Activated CD8-positive, alpha-beta memory T cell treated with anti-CD3 and anti-CD28 coated beads, Interleukin-2, amount 50 U/mL, for 48 hours (primary cell): ENCODE results near the gene DNAH8.
"Not testable (repeated sequence)": the region's sequence is repeated elsewhere in the genome, so short reads cannot be mapped to it uniquely, and the experiment has no call there.

Experiments
- DNase-seq: peaks from one replicate; pipeline ENCODE4 v3.0.0-alpha.2; 2020

Gene DNAH8

DNA sequence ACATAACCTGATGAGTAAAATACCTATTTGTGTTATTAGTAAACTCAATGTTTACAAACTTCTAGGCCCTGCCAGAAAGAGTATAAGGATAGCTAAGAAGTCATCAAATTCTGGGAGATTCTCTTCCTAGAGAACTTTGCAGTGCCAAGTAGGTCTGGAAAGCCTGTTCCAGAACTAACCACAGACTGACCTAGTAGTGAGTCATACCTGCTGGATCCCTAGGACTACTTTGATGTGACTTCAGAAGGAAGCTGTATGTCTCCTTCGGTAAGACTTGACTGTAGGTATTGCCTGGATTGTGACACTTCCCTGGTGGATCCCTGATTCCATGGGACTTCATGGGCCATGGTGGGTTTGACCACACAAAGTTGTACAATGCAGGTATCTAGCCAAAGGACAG, 131.7 kb downstream of the DNAH8 start:
- DNase-seq: no peak

DNA sequence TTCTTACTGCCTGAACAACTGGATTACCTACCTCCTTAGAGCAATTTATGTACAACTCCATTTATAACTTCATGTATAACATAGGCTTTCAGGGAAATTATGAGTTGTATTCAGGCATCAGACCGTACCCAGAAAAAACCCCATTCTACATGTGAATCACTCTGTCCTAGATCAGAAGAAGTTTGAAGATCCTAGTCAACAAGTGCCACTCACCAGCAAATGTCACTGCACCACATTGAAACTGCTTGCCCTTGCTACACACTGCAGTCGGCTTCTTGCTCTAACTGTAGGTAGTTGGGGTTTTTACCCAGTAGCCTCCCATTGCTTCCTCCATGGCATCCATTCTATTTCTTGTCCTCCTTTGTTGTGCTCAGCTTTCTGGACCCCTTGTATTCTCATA, 132.4 kb downstream of the DNAH8 start:
- DNase-seq: no peak

DNA sequence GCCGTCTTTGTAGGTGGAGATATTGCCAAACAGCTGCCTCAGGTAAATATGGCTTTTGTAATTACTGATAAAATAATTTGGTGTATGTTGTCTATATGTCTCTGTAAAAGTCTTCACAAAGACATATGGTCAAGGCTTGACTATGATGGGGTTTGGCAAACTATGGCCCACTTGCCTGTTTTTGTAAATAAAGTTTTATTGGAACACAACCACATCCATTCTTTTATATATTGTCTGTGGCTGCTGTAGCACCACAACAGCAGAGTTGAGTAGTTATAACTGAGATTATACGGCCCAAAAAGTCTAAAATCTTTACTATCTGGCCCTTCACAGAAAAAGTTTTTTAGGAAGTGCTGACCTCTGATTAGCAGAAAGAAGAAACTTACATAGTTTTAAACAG, 133.6 kb downstream of the DNAH8 start:
- no peak for DNase-seq

DNA sequence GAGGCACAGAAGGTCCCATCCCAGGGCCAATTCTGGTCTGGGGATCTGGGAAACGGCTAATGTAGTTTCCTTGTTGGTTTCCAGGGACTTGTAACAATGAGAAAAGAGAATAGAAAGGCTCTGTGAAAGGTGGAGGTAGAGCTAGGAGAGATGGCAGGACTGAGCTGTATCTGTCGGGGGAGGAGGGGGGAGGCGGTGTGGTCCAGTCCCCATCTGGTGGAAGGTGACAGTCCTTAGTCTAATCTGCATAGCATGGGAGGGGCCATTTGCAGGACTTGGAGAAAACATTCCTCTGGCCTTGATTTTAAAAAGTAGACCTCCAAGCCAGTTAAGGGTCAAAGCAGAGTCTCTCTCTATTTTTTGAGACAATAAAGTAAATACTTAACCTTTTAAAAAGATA, 137.1 kb downstream of the DNAH8 start:
- DNase-seq: no peak

DNA sequence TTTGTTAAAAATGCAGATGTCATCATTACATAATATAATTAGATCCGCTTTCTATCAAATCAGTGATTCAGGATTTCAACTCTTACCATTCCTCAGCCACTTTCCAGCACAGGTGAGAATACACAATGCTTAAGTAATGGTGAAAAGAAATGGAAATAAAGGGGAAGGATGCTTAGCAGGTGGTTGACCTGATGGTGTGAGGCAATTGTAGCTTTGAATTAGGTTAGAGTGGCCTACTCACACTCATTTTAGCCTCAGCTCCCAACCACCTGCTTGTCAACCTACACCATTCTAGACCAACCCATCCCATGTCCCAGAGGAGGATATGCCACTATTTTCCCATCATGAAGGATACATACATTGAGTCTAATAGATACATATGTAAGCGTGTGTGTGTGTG, 138.1 kb downstream of the DNAH8 start:
- no peak for DNase-seq

DNA sequence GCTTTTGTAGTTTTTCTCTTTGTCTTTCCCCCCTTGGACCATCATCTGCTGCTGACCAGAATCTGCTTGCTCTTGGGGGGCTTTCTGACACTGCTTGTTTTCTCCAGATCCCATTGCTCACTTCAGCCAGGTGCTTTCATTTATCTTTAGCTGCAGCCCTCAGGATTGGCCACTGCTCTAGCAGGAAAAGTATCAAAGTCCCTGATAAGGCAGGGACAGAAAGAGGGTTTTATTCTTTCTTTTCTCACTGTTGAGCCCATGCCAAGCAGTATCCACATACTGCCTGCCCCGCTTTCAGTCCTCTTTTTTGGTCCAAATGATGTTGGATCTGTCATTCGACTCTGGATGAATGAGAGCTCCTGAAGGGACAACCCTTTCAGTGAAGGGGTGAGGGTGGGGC, 141.4 kb downstream of the DNAH8 start:
- no peak for DNase-seq

DNA sequence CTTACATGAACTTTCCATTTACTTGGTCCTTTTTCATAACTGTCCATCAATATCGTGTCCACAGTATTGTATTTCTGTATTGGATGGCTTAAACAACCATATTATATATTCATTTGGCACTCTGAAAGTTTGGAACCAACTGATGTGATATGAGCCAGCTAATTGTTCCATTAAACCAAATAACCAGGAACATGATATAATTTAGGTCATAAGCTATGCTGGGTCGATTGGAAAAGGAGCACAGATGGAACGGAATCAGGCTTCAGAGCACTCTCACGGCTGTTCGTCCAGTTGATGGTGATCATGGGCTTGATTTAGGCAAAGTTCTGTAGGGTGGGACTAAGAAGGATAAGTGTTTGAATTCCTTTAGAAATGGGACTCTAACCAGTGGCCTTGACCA, 142.7 kb downstream of the DNAH8 start:
- no peak for DNase-seq

DNA sequence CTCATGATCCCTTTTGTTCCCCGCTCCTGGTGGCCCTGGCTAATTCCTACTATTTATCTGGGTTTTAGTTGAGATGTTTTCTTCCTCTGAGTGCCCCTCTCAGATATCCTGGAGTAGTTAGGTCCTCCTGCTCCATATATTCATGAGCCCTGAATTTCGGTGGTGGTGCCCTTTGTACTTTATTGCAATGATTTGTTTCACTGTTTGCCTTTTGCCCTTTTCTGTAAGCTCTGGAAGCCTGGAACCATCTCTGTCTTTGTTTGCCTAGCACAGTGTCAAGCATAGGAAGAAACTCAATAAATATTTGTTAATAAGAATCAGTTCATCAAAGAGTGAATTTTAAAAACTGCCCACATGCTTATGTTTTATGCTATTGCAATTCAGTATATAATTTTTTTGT, 144.9 kb downstream of the DNAH8 start:
- DNase-seq: no peak

DNA sequence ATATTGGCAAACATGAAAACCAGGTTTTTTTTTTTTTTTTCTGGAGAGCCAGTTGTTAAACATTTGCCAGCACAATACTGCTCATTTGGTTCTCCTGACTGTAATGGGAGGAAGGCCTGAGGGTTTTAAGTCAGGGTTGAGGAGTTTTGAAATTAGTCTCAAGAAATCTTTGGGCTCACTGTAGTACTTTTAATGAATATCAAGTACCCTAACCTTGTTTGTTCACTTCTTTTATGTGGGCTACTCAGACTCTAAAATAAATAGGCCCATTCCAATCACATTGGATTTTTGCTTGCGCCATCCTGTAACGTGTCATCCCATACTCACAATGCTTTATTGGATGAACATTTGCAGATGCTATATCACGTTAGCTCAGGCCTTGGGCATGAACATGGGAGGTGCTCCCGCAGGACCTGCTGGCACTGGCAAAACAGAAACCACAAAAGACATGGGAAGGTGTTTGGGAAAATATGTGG, 146.9 kb downstream of the DNAH8 start:
- DNase-seq: no peak

DNA sequence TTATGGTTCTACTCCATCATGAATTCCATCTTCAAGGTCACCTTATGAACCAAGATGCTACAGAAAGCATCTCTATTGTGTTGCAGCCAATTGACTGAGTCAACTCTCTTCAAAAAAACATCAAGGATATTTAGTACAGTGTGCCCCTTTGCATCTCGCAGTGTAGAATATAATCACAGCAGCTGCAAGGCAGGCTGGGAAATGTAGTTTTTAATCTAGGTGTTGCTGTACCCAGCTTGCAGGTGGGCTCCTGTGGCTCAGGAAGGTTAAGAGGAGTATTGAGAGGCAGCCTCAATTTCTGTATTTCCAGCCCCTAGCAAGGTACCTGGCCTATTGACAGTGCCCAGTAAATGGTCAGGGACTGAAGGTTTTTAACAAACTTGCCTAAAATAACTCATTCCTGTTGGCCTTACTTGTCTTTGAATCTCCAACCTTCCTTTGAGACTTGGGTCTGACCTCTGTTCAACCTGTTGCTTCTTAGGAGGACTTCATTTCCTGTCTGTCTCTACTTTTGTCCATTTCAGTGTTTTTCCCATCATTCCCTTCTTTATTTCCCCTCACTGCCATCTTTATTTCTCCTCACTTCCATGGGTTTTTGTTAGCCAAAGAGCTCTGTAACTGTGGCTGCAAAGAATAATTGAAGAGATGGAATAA, 150.5 kb downstream of the DNAH8 start:
- DNase-seq: no peak

DNA sequence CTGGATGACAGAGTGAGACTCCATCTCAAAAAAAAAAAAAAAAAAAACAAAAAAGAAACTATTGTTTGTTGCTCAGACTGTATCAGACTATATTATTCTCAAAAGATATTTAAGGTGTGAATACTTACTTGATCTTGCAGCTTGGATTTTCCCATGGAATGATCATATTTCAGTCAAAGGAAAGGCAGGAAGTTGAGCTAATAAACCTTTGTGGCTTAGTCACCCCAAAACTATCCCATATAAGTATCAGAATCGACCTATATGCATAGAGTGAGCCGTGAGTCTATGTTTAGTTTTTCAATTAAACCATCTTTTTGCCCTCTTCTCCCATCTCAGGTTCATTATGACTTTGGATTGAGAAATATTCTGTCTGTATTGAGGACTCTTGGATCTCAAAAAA, 152.6 kb downstream of the DNAH8 start:
- no peak for DNase-seq

DNA sequence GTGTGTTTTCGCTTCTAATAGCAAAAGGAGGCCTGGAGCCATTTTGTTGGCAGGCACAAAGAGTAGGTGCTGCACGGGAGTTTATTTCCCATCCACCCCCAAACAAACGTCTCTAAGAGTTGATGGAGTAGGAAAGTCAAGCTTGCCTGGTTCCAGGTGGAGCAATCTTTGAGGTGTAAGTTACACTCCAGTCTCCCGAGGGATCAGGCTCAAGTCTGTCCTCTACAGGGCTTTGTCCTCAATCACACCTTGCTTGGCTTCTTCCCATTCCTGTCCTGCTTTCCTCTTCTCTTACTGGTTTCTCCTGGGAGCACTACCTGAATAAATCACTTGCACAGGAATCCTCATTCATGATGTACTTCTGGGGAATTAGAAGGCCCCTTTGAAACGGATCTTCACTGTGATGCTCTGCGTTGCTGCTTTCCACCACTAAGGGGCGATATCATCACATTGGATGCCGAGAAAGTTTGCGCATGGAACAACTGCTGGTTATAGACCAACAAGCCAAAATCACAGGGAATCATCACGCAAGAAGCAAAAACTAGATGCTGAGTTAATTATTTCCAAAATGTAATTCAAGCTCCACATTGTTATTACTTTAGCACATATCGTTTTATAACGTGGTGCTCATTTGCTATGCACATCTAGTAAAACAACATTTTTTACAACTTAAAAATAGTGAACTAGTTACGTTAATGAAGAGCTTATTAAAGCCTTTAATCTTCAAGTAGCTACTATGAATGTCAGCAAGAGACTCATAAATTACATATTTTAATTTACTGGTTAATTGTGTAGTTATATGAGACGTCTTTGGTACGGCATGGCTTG, 156.8 kb downstream of the DNAH8 start:
- DNase-seq: peak; percentile 71

DNA sequence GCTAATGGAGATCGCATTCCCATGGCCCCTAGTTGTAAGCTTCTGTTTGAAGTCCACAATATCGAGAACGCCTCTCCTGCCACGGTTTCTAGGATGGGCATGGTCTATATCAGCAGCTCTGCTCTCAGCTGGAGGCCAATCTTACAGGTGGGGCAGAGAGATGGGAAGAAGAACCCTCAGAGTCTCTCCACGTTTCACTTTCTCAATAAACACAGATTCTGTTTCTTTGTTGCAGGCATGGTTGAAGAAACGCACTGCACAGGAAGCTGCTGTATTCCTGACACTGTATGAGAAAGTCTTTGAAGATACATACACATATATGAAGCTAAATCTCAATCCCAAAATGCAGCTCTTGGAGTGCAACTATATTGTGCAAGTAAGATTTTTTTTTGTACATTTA, 157.9 kb downstream of the DNAH8 start:
- DNase-seq: no peak

DNA sequence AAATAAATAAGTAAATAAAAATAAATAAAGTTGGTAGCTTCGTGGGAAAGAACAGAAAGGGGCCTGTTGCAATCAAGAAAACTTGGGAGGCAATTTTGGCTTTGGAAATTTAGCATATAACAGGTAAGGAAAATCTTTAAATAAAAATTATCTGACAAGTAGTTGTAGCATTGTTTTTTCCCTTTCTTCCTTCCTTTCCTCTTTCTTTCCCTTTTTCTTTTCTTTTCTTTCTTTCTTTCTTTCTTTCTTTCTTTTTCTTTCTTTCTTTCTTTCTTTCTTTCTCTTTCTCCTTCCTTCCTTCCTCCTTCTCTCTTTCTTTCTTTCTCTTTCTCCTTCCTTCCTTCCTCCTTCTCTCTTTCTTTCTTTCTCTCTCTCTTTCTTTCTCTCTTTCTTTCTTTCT, 158.7 kb downstream of the DNAH8 start:
- DNase-seq: not testable (repeated sequence)

DNA sequence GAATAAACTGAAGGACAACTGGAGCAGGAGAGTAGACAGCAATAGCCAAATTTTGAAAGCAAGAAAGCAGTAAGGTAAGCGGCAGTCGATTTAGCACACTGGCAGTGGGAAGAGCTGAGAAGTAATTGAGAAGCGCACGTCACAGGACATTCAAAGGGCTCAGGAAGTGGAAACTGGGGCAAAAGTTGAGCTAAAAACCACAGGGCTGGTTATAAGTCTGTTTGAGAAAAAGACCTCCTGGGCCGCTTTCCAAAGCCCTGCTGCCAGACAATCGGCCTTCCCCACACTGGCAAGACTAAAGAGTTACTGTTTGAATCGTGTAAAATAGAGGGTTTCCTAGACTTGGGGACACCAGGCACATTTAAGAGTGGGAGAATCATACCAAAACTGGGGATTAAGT, 161.4 kb downstream of the DNAH8 start:
- DNase-seq: no peak

DNA sequence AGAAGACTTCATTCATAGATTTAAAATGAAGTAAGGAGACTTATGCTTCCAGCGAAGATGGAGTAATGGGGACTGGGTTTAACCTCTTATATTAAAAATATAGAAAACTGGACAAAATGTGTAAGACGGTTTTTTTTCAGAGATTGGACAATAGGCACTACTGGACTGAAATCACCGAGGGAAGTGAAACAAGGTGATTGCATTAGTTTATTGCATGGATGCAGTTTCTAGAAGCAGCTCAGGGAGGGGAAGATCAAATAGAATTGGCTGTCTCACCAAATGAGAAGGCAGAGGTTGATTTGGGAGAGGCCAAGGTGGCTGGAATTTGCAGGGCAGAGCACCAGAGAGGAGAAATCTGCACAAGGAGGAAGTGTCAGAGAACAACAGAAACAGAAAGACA, 162.6 kb downstream of the DNAH8 start:
- DNase-seq: no peak

DNA sequence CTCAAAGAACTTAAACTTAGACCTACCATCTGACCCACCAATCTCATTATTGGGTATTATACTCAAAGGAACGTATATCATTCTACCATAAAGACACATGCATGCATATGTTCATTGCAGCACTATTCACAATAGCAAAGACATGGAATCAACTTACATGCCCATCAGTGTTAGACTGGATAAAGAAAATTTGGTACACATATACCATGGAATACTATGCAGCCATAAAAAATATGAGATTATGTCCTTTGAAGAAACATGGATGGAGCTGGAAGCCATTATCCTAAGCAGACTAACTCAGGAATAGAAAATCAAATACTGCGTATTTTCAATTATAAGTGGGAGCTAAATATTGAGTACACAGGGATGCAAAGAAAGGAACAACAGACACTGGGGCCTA, 167.0 kb downstream of the DNAH8 start:
- no peak for DNase-seq

DNA sequence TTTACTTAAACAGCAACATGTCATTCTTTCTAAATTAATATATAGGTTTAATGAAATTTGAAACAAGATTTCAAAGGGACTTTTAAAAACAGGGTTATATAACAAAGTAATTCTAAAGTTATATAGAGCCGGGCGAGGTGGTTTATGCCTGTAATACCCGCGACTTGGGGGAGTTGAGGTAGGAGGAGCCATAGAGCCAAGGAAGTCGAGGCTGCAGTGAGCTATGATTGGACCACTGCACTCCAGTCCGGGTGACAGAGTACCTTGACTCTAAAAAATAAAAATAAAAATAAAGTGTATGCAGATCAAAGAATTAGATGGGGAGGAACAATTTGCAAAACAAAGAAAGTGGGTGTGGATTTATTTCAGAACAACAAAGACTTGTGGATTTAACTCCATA, 182.4 kb downstream of the DNAH8 start:
- no peak for DNase-seq

DNA sequence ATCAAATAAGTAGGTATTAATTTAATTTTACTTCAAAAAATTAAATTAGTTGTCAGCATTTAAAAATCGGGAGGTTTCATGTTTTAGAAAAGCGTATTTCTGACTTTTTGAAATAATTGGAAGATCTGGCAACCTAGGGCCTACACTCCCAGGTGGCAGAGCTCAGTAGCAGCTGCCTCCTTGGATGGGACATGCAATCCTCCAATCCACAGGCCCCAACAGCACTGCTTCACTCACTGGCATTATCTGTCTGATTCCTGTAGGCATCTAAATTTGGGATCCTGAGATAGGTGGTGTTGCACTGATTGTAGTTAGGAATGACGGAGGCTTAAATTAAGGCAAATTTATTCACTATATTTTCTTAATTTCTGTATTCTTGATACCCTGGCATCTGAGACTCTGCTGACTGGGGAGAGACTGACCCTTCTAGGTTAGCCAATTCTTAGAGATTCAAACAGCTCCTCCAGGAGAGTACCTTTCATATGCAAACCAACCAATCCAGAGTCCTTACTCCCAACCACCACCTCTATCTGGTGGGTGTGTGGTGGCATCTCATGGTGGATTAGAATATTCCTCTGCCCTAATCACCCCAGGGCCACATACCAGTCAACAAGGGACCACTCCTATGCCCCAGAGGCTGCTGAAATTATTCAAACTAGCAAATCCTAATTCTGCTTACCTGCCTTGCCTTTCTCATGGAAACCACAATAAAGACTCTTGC, 186.9 kb downstream of the DNAH8 start:
- no peak for DNase-seq

DNA sequence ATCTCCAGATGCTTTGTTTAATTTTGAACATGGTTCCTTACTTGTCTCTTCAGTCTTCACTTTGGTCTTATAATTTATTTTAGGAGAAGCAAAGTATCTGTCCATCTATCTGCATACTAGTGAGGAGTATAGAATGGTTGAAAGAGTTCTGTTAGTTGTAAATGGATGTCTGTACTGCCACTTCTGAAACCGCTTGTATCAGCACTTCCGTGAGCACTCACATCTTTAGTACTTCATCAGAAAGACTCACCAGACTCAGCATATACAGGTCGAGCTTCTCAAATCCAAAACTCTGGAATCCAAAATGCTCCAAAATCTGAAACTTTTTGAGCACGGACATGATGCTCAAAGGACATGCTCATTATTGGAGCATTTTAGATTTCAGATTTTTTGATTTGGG, 191.5 kb downstream of the DNAH8 start:
- DNase-seq: no peak

DNA sequence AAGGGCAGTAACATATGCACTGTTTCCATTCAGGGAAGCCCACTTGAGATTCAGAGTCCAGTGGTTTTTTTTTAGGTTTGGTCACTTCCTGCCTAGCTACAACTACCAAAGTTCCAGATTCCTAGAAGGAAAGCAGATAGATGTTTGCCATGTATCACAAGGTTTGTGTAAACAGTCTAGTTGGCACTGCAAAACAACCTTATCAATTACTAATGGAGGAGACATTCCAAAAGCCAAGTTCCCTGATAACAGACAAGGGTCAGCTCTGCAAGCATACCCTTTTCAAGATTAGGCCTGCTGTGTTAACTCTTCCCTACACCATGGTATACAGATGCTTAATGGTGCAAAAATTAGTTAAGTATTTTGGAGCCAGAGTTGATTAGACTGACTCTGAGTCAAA, 192.2 kb downstream of the DNAH8 start:
- DNase-seq: no peak

DNA sequence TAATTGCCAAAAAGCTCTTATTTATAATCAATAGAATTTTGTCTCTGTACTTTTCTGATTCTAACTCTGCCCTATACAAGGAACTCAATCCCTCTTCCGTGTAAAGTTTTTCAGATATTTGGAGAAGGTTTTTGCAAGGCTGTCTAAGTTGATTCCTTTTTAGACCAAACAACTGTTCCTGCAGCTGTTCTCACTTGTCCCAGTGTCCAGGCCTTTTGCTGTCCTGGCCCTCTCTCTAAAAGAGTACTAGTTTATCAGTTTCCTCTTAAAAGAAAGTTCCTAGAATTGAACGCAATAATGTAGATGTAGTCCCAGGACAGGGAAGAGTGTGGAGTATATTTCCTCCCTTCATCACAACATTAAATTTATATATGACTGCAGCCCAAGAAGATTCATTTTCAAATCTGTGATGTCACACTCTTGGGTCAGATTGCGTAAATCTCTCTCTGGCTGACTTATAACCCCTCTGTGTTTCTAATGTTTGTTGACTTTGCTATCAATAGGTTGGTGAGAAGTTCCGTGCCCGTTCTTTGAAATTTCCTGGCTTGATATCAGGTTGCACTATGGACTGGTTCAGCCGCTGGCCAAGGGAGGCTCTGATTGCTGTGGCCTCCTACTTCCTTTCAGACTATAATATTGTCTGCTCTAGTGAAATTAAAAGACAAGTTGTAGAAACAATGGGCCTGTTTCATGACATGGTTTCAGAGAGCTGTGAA, 194.1 kb downstream of the DNAH8 start:
- DNase-seq: no peak

DNA sequence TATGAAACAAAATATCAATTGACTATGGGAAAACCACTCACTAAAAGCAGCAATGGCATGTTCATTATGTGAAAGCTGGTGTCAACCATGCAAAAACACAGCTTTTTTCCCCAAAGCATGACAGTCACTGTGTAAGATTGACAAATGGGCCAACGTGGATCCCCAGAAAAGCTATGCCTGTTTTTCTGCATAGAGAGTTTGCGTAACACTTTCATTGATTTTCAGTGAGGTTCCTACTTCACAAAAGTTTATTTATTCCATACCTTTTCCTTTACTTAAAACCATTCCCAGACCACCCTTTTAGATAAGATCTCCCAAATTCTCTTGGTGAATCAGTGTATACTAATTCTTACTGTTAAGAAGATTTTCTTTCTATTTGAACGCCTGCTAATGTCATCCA, 195.1 kb downstream of the DNAH8 start:
- DNase-seq: no peak
